Measurements from ENCODE around the gene RNF14.

RNF14 gene

GRCh38 chr5:141992349-141992963, 23.6 kb downstream of the RNF14 start:
- Mint-ChIP-seq H3K27ac (no peak overlapping the region), H3K4me1 (peaks cover 13% of the 10 kb centered on the region), H3K4me3 (no peak overlapping the region), H3K9me3 (no peaks in the 10 kb centered on the region), H3K27me3 (no peaks in the 10 kb centered on the region)
- ATAC-seq (peak; percentile 74), DNase-seq (peak; percentile 62 to 64)

- DNase-seq (no peak), ATAC-seq (no peak)
- peaks cover 13% of the 10 kb centered on the region for H3K4me1 Mint-ChIP-seq
- H3K27me3 Mint-ChIP-seq: no peaks in the 10 kb centered on the region
- no peaks in the 10 kb centered on the region for H3K9me3 Mint-ChIP-seq
- H3K4me3 Mint-ChIP-seq: no peak overlapping the region
- no peak overlapping the region for H3K27ac Mint-ChIP-seq
These were observed 25.7 kb downstream of the RNF14 start for GRCh38 chr5:141994511-141995136.

DNA sequence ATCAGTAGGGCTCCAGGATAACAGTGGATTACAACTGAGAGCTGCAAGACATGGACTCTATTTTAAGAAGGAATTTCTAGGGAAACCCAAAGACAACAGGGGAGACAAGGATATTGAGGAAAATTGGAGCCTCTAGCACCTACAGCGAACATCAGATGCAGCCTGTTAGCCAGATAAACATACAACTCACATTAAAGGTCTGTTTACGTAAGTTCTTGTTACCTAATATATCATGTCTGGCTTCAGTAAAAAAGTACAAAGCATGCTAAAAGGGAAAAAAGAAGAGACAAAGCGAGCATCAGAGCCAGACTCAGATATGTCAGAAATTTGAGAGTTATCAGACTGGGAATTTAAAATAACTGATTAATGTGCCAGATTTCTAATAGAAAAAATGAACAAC, 26.8 kb downstream of the RNF14 start:
- H3K27ac Mint-ChIP-seq: no peak overlapping the region
- no peak for ATAC-seq
- H3K4me1 Mint-ChIP-seq: peaks cover 18% of the 10 kb centered on the region
- no peak overlapping the region for H3K4me3 Mint-ChIP-seq
- no peak for DNase-seq
- H3K9me3 Mint-ChIP-seq: no peaks in the 10 kb centered on the region
- no peaks in the 10 kb centered on the region for H3K27me3 Mint-ChIP-seq

DNA sequence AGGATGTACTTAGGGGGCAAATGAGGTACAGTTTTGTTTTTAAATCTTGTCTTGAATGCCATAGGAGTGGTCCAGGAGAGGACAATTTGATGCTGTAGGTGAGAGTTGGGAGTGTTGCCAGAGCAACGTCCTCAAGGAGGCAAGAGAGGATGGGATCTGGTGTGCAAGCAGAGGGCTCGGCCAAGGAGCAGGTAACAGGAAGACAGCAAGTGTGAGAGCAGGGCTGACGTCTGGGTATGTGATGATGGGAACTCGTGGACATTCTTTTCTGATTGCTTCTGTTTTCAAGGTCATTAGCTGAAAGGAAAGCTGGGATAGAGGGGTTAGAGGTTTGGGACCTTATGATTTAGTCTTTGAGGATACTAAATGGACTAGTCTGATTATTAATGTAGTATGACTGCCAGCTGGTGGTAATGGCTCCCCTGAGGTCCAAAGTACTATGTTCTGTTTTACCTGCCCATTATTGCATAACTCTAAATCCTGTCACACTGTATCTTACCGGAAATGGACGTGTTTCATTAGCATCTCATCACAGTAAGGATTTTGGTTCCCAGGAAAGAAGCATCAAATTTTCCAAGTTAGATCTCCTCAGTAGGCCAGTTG, 28.6 kb downstream of the RNF14 start:
- Mint-ChIP-seq H3K4me1 (peaks cover 36% of the 10 kb centered on the region), H3K27me3 (no peaks in the 10 kb centered on the region), H3K27ac (no peak overlapping the region), H3K9me3 (no peaks in the 10 kb centered on the region), H3K4me3 (no peak overlapping the region)
- no peak for DNase-seq
- no peak for ATAC-seq

- H3K27me3 Mint-ChIP-seq: no peaks in the 10 kb centered on the region
- no peak overlapping the region for H3K4me3 Mint-ChIP-seq
- no peak for DNase-seq
- no peaks in the 10 kb centered on the region for H3K9me3 Mint-ChIP-seq
- ATAC-seq: no peak
- H3K27ac Mint-ChIP-seq: peak overlapping the region; percentile 35 to 83
- peaks cover 49% of the 10 kb centered on the region for H3K4me1 Mint-ChIP-seq
These were observed 31.3 kb downstream of the RNF14 start for GRCh38 chr5:142000173-142000572.

DNA sequence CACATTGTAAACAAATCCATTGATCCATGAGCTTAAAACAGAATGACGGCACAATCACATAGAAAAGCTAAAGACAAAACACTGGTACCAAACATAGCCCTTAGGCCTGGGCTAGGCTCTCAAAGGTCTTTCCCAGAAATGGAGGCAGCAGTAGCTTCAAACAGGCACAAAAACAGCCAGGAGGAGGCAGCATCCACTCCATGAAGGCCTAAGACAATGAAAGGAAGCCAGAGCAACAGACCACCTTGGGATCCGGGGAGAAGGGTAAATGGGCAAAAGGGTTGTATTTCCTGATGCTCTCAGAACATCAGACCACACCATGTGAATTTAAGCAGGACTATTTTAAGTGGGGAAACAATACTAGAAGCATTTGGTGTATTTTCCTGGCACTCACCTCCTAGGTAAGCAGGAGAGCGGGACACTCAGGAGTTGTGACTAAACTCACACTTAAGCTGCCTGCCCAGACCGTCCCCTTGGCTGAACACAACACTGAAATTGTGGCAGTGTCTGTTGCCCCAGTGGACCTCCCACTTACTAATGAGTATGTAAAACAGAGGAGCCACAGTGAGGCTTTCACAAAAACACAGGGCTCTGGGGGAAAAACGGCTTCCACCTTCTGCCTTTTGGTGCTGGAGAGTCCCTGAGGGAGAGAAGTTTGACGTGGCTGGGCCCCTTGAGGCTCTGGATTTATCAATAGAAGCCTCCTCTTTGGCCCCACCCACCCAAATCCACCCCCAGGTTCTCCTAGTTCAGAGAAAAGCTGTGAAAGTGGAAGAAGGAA, 32.0 kb downstream of the RNF14 start:
- Mint-ChIP-seq H3K4me1 (peaks cover 56% of the 10 kb centered on the region), H3K9me3 (no peaks in the 10 kb centered on the region), H3K27me3 (no peaks in the 10 kb centered on the region), H3K4me3 (peak overlapping the region in 1 of 2 donors; percentile 4), H3K27ac (peak overlapping the region; percentile 35 to 83)
- peak; percentile 69 for ATAC-seq
- DNase-seq: peak in 1 of 2 donors; percentile 25

- Mint-ChIP-seq H3K27ac (peak overlapping the region; percentile 76 to 83), H3K27me3 (no peaks in the 10 kb centered on the region), H3K9me3 (no peaks in the 10 kb centered on the region), H3K4me1 (peaks cover 80% of the 10 kb centered on the region), H3K4me3 (peak overlapping the region in 1 of 2 donors; percentile 41)
- DNase-seq (no peak), ATAC-seq (no peak)
These were observed 34.4 kb downstream of the RNF14 start for GRCh38 chr5:142003266-142003800.

- peaks cover 96% of the 10 kb centered on the region for H3K4me1 Mint-ChIP-seq
- H3K4me3 Mint-ChIP-seq: peak overlapping the region; percentile 60 to 69
- no peaks in the 10 kb centered on the region for H3K27me3 Mint-ChIP-seq
- peak overlapping the region; percentile 90 to 98 for H3K27ac Mint-ChIP-seq
- ATAC-seq (peak; percentile 94), DNase-seq (peak; percentile 63 to 76)
- H3K9me3 Mint-ChIP-seq: no peaks in the 10 kb centered on the region
These were observed 37.7 kb downstream of the RNF14 start for GRCh38 chr5:142006363-142007236.

DNA sequence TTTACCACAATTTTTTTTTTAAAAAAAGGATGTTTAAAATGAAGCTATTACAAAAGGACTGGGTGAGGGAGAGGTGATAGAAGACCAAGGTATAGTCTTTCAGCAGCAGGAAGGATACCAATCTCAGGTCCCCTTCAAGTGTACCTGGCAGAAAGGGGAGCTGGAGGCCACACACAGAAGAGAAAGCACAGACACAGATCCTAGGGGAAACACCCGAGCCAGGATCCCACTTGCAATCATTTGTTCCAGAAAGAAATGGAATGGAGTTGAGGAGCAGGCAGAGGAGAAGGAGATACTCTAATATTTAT, 38.3 kb downstream of the RNF14 start:
- Mint-ChIP-seq H3K27me3 (no peaks in the 10 kb centered on the region), H3K4me1 (peaks cover 95% of the 10 kb centered on the region), H3K4me3 (peak overlapping the region; percentile 60 to 69), H3K27ac (peak overlapping the region; percentile 90 to 96), H3K9me3 (no peaks in the 10 kb centered on the region)
- no peak for DNase-seq
- ATAC-seq: no peak

- no peaks in the 10 kb centered on the region for H3K9me3 Mint-ChIP-seq
- peak overlapping the region in 1 of 2 donors; percentile 1 for H3K4me3 Mint-ChIP-seq
- peak overlapping the region in 1 of 2 donors; percentile 40 for H3K27ac Mint-ChIP-seq
- H3K4me1 Mint-ChIP-seq: peaks cover 88% of the 10 kb centered on the region
- ATAC-seq (no peak), DNase-seq (no peak)
- no peaks in the 10 kb centered on the region for H3K27me3 Mint-ChIP-seq
These were observed 39.9 kb downstream of the RNF14 start for GRCh38 chr5:142008813-142009212.

DNA sequence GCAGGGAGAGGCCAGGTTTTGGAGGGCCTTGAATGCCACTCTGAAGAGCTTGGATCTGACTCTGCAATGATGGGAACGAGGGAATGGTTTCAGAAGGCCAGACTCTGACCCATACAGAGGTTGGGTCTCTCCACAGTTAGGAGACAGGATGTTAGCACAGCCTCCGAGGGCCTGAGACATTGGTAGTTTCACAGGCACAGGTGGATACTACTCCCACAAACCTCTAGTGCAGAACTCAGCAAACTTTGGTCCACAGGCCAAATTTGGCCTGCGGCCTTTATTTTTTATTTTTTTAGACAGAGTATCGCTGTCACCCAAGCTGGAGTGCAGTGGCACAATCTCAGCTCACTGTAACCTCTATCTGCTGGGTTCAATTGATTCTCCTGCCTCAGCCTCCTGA, 41.0 kb downstream of the RNF14 start:
- Mint-ChIP-seq H3K4me3 (no peak overlapping the region), H3K4me1 (peaks cover 88% of the 10 kb centered on the region), H3K9me3 (no peaks in the 10 kb centered on the region), H3K27me3 (no peaks in the 10 kb centered on the region), H3K27ac (peak overlapping the region in 1 of 2 donors; percentile 65)
- DNase-seq: no peak
- ATAC-seq: no peak

DNA sequence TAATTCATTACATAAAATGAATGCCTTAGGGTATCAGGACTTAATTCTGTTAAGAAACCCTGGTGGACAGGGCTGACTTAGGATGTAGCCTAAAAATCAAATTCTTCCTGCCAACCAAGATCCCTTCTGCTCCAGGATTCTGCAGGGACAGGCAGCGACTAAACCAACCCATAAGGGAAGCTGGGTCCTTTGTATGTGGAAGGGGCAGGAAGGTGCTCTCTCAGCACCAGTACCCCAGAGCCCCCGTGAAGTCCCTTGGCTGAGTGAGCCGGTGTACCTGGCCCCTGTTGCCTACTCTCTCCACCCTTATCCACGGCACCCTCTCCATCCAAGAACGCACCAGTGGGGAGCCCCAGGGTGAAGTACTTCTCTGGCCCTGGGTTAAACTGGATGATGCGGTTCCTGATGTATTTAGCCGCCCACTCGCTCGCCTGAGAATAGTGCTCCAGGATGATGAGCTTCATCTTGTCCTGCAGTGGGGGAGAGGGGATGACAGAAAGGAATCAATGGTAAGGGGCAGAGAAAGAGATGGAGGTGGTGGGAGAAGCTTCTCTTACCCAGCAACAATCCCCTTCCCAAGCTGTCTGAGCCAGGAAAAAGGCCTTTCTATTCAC, 42.8 kb downstream of the RNF14 start:
- H3K27me3 Mint-ChIP-seq: no peaks in the 10 kb centered on the region
- peak overlapping the region; percentile 91 to 92 for H3K4me3 Mint-ChIP-seq
- H3K27ac Mint-ChIP-seq: peak overlapping the region; percentile 90 to 93
- no peak for DNase-seq
- peaks cover 88% of the 10 kb centered on the region for H3K4me1 Mint-ChIP-seq
- no peak for ATAC-seq
- H3K9me3 Mint-ChIP-seq: no peaks in the 10 kb centered on the region

DNA sequence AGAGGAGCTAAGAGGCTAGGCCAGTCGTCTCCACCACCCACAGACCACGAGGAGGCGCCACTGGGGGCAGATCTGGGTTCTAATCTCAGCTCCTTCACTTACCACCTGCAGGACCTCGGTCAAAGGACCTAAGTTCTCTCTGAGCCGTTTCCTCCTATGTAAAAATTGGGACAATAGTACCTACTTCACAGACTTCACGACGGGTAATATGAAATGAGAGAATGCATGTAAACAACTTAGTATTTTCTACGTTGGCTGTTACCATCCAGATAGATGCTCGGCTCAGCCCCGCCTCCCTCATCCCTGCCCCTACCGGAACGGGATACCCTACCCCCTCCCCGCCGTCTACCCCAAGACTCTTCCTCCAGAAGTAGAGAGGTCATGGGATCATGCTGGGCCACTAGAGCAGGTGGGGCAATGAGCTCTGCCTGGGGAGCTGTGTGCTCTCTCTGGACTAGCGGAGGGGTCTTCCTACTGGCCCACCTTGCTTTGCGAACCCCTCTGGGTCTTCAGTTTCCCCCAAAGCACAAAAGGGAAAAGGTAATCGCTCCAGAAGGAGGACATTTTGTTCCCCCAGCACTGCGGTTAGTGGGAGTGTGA, 43.4 kb downstream of the RNF14 start:
- peak overlapping the region; percentile 90 to 93 for H3K27ac Mint-ChIP-seq
- ATAC-seq: no peak
- H3K9me3 Mint-ChIP-seq: no peaks in the 10 kb centered on the region
- DNase-seq: peak; percentile 50 to 51
- H3K27me3 Mint-ChIP-seq: no peaks in the 10 kb centered on the region
- peaks cover 88% of the 10 kb centered on the region for H3K4me1 Mint-ChIP-seq
- H3K4me3 Mint-ChIP-seq: peak overlapping the region; percentile 91 to 92

GRCh38 chr5:142012792-142013388, 44.0 kb downstream of the RNF14 start, which contains the start of gene GNPDA1:
GNPDA1 (minus strand) TSS chr5:142013027; CDS start chr5:142012035, 992 bp downstream.
- ATAC-seq (peak; percentile 34), DNase-seq (peak; percentile 63 to 72)
- Mint-ChIP-seq H3K4me3 (peak within 1 kb of the TSS; percentile 91 to 92), H3K27ac (peak within 1 kb of the TSS; percentile 98 to 99), H3K4me1 (peaks cover 87% of the 10 kb centered on the region), H3K27me3 (no peaks in the 10 kb centered on the region), H3K9me3 (no peaks in the 10 kb centered on the region)

Measured in stimulated activated naive CD8-positive, alpha-beta T cell treated with anti-CD3 and anti-CD28 coated beads, Interleukin-15, amount 100 ng/mL, for 72 hours (primary cell).